Limb (tissue), 2 donors: Measurements from ENCODE around the gene TDRD9.

Source experiments
- DNase-seq, 2 donors: peaks; one replicate each; pipeline ENCODE4 v3.0.0-alpha.2; 2016; ENCODE audit errors: extremely low spot score in 2 of 2

TDRD9 gene

DNA sequence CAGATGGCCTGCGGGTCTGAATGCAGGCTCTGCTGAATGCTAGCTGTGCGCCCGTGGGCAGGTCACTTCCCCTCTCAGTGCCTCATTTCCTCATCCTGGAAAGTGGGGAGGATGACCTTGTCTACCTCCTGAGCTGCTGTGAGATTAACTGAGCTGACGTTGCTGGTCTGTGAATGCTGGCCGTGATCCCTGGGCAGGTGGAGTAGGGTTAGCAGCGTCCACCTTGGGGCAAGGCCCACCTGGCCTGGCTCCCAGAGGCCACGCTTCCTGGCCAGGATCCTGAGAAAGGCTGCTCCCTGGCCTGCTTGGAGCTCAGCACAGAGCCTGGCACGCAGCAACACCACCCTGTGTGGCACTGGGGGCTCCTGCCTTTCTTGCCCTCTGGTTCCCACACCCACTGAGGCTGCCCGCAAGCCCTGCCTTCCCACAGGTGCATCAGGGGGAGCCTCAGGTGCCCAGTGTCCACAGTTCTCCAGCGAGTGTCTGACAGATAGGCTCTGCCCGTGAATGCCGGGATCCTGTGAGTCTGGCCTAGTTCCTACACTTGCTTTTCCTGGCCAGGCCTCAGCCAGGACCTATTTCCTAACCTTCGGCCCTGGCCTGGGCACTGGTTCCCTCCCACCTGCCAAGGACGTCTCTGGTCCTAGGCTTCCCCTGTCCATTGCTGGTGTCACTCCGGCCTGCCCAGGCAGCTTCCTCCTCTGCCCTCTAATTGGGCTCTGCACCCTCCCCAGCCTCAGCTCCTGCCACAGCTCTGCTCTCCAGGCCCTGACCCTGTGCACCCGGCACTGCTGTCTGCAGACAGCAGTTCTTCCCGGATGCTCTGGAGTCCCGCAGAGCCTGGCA is 37.2 kb upstream of the TDRD9 start:
- no peak for DNase-seq

DNA sequence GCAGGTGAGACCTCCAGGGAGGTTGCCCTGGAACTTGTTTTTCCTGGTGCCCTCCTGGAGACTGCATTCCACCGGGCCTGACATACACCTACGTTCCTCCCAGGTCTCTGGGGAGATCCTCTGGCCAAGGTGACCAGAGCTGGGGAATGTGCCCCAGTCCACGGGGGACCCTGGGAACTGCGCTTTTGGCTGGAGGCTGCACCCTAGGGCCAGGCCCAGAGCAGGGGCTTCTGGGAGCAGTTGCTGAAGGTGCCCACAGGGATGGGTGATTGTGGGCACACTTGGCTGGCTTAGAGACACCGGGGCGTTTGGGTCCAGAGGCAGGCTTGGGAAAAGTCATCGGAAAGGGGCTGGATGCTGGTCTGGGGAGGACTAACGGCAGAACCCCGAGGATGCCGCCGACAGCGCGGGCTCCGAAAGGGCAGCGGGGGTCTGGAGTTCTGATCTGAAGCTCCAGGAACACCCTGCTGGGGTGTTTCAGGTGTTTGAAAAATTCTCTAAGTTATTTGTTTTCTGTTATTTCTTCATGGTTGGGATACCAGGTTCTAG is 36.5 kb upstream of the TDRD9 start:
- no peak for DNase-seq

DNA sequence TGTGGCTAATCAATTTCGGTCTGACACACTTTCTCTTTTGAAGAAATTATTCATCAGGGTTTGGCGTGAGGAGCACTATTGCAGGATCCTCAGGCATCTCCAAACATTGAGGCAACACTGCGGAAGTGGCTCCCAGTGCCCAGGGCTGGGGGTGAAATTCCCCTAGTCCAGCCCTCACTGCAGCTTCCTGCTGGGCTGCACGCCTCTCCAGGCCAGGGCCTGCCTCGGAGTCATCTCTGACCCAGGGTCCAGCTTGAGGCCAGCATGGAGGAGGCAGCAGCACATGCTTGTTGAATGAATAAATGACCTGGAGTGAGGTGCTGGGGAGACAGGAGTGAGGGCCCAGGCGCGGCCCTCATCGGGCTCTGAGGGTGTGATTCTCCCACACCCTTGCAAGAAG is 36.0 kb upstream of the TDRD9 start:
- DNase-seq: no peak

- no peak for DNase-seq
These were observed 34.1 kb upstream of the TDRD9 start for GRCh38 chr14:103894034-103894722.

DNA sequence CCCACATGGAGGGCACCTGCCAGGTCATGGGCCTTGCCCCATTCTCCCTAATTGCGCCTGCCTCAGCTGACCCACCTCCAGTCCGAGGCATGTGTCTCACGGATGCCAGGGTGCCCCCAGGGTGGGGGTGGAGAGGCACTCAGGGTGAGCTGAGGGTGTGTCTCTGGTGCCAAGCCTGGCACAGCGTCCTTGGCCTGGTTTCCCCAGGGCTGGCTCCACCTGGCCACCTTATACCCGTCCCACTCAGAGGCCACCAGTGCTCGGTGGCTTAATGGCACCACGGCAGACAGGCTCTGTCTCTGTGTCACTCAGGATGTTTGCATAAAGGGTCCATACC is 33.6 kb upstream of the TDRD9 start:
- no peak for DNase-seq

DNA sequence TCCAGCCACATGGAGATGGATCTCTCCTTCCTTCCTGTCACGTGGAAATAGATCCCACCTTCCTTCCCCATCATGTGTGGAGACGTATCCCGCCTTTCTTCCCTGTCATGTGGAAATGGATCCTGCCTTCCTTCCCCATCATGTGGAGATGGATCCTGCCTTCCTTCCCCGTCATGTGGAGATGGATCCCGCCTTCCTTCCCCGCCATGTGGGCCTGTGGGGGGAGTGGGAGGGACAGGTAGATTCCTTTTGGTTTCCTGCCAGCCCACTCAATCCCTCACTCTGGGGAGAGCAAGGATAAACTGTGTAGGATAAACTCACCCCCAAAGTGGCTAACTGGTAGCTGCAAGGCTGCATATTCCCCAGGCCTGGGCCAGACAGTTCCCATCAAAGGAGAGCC is 31.7 kb upstream of the TDRD9 start:
- DNase-seq: no peak

- no peak for DNase-seq
These were observed 30.9 kb upstream of the TDRD9 start for GRCh38 chr14:103897075-103897947.

- no peak for DNase-seq
These were observed 30.1 kb upstream of the TDRD9 start for GRCh38 chr14:103898204-103898603.

DNA sequence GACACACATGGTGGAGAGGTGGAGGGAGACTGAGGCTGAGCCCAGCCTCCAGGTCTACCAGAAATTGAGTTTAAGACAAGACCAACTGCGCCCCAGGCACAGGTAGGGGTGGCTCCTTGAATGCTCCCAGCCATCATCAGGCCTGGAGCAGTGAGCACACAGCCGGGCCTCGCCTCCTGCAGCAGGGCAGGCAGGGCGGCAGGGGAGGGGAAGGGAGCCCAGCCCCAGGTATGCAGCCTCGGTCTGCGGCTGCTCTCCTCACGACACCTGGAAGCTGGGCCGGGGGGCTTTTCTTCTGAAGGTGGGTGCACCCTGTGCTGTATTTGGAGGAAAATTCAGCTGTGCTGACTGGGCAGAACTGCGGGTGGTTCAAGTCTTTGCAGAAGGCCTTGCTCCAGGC is 29.5 kb upstream of the TDRD9 start:
- DNase-seq: no peak

DNA sequence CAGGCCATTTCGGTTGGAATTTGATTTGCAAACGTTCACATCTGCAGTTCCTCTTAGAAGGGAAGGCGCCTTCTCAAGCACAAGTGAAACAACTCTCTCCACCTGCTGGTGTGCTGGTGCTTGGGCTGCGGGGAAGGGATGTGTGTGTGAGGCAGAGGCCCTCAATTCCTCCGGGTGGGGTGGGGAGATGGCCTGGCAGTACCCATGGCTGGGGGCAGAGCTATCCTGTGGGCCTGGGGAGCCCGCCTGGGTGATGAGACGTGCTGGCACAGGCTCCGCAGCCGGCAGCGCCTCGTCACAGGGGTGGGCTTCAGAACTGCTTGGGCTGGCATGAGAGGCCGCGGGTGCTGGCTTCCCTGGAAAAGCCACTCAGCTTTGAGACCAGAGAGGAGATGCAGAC is 28.9 kb upstream of the TDRD9 start:
- DNase-seq: no peak

- DNase-seq: no peak
These were observed 28.4 kb upstream of the TDRD9 start for GRCh38 chr14:103899833-103900232.

GRCh38 chr14:103904493-103905107 is 23.7 kb upstream of the TDRD9 start:
- DNase-seq: no peak

- no peak for DNase-seq
These were observed 22.3 kb upstream of the TDRD9 start for GRCh38 chr14:103905842-103906456.

DNA sequence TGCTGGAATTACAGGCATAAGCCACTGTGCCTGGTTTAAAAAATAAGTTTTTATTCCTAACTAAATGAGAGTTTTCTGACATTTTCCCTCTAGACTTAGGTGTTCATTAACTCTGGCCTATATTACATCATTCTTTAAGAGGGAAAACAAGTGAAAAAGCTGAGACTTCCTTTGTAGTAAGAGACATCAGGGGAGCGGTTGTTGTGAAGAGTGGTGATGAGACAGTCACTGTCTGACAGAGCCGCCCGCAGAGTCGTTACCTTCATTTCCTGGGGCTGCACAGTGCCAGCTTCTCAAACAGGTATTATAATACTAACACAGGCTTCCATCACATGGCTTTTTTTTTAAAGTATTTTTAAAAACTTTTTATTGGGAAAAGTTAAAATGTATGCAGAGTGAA is 19.7 kb upstream of the TDRD9 start:
- no peak for DNase-seq

- DNase-seq: no peak
These were observed 18.6 kb upstream of the TDRD9 start for GRCh38 chr14:103909531-103910261.

- peak; percentile 58 to 81 for DNase-seq
These were observed 17.9 kb upstream of the TDRD9 start for GRCh38 chr14:103910262-103910935.

DNA sequence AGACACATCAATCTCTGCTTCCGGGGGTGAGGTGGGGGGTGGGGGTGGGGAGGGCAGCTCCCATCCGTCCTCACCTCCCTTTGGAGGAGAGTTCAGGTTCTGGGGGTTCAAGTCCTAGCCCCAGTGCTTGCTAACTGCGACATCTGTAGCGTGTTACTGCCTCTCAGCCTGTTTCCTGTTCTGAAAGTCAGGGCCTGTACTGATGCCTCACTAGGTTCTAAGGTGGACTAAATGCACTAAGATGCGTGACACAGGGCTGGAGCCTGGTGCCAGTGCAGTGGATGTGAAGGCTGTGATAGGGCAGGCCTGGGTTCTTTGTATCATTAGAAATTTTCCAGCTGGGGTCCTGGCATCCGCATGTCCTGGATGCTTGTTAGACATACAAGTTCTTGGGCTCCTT is 17.3 kb upstream of the TDRD9 start:
- no peak for DNase-seq

GRCh38 chr14:103915616-103916015 is 12.6 kb upstream of the TDRD9 start:
- DNase-seq: no peak

GRCh38 chr14:103916636-103917262 is 11.5 kb upstream of the TDRD9 start:
- no peak for DNase-seq
